ENCODE results near the gene MZF1.

DNA sequence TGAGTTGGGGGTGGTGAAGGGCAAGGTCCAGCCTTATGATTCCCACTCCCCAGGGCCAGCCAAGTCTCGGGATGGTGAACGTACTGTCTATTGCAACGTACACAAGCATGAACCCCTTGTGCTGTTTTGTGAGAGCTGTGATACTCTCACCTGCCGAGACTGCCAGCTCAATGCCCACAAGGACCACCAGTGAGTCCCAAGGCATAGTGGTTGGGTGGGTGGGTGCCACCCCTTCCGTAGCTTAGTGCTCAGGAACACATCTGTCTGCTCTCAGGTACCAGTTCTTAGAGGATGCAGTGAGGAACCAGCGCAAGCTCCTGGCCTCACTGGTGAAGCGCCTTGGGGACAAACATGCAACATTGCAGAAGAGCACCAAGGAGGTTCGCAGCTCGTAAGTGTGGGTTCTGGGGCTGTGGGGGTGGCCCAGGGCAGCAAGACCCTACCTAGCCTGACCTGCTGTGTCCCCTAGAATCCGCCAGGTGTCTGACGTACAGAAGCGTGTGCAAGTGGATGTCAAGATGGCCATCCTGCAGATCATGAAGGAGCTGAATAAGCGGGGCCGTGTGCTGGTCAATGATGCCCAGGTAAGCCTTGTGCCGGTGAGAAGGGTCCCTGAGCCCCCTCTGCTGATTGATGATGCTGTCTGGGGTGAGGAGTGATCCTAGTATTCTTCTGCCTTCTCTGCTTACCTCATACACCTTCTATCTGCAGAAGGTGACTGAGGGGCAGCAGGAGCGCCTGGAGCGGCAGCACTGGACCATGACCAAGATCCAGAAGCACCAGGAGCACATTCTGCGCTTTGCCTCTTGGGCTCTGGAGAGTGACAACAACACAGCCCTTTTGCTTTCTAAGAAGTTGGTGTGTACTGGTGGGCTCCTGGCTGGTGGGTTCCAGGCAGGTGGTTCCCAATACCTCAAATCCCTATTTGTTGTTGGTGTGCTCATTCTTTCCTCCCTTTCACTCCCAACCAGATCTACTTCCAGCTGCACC is 25.5 kb downstream of the MZF1 start:
- no peak for TF ChIP-seq CREB1 (CRISPR knock-in tag; IDR thresholded peaks at IDR 0.05; ENCODE audit: low read depth)
- TF ChIP-seq POLR2AphosphoS5 (IDR thresholded peaks at IDR 0.05; ENCODE audit: low read depth) = no peak
- TF ChIP-seq EZH2phosphoT487 (IDR thresholded peaks at IDR 0.05; ENCODE audit: unreplicated experiment) = no peak
